Measurements from ENCODE around the gene TMC4. TPM values are rescaled to one million over a fixed set of nuclear protein-coding genes. Genes with fewer than 3 reads are reported as not detected.

TMC4 gene
- total RNA-seq, 2 donors from 2014 or later = 57.3 to 126 TPM

- Histone ChIP-seq H3K27ac (peak within 1 kb of the TSS; percentile 88 to 94 (median 92)), H3K9me3 (no peaks in the 10 kb centered on the region), H3K4me1 (peaks cover 55% of the 10 kb centered on the region), H3K36me3 (replicated peaks in 1 of 2; ENCODE audit: insufficient read depth in 1 of 2, low read depth in 2 of 2) (peaks cover 0 to 2% of the 10 kb centered on the region in 2 donors), H3K4me3 (peak within 1 kb of the TSS; percentile 95 to 99), H3K27me3 (no peaks in the 10 kb centered on the region)
- ATAC-seq = no peak
- DNase-seq = peak in 2 of 4 donors; percentile 35 to 42
- intact Hi-C loops (cut with DNase I) = no loop called here
- 0% methylated on average over 1 to 57 of the region's 103 CpGs for WGBS, 2 donors
- peak; percentile 38 to 78 (median 62) for TF ChIP-seq POLR2A (IDR thresholded peaks at IDR 0.05)
- TF ChIP-seq, protein P1, sequence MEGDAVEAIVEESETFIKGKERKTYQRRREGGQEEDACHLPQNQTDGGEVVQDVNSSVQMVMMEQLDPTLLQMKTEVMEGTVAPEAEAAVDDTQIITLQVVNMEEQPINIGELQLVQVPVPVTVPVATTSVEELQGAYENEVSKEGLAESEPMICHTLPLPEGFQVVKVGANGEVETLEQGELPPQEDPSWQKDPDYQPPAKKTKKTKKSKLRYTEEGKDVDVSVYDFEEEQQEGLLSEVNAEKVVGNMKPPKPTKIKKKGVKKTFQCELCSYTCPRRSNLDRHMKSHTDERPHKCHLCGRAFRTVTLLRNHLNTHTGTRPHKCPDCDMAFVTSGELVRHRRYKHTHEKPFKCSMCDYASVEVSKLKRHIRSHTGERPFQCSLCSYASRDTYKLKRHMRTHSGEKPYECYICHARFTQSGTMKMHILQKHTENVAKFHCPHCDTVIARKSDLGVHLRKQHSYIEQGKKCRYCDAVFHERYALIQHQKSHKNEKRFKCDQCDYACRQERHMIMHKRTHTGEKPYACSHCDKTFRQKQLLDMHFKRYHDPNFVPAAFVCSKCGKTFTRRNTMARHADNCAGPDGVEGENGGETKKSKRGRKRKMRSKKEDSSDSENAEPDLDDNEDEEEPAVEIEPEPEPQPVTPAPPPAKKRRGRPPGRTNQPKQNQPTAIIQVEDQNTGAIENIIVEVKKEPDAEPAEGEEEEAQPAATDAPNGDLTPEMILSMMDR (IDR thresholded peaks at IDR 0.05) = peak in 1 of 7 experiments; percentile 12
Observed at GRCh38 chr19:54137699-54138488, 35.1 kb downstream of the TMC4 start, which contains the start of gene CNOT3. CNOT3 (plus strand) TSS chr19:54137762; CDS start chr19:54142979, 5,217 bp downstream.

- peaks cover 55% of the 10 kb centered on the region for H3K4me1 ChIP-seq
- peak overlapping the region; percentile 95 to 99 for H3K4me3 ChIP-seq
- 0% methylated on average over 25 to 45 of the region's 46 CpGs for WGBS, 2 donors
- intact Hi-C loops (cut with DNase I) = no loop called here
- H3K27me3 ChIP-seq = no peaks in the 10 kb centered on the region
- DNase-seq (peak; percentile 99 to 100 (median 99)), ATAC-seq (peak; percentile 87)
- no peaks in the 10 kb centered on the region for H3K9me3 ChIP-seq
- TF ChIP-seq, protein P1 (IDR thresholded peaks at IDR 0.05) = no peak
- TF ChIP-seq POLR2A (IDR thresholded peaks at IDR 0.05) = peak; percentile 81 to 95 (median 95)
- peak overlapping the region; percentile 57 to 94 (median 90) for H3K27ac ChIP-seq
- H3K36me3 ChIP-seq (replicated peaks in 1 of 2; ENCODE audit: insufficient read depth in 1 of 2, low read depth in 2 of 2) = no peaks in the 10 kb centered on the region
Observed at GRCh38 chr19:54136864-54137698, 35.9 kb downstream of the TMC4 start.

- Histone ChIP-seq H3K4me3 (peak overlapping the region; percentile 8 to 37), H3K27ac (peak overlapping the region; percentile 9 to 80 (median 60)), H3K36me3 (replicated peaks in 1 of 2; ENCODE audit: insufficient read depth in 1 of 2, low read depth in 2 of 2) (peaks cover 0 to 2% of the 10 kb centered on the region in 2 donors), H3K4me1 (peaks cover 50% of the 10 kb centered on the region), H3K27me3 (no peaks in the 10 kb centered on the region), H3K9me3 (no peaks in the 10 kb centered on the region)
- DNase-seq (no peak), ATAC-seq (no peak)
- TF ChIP-seq, protein P1 (IDR thresholded peaks at IDR 0.05) = no peak
- no peak for TF ChIP-seq POLR2A (IDR thresholded peaks at IDR 0.05)
- intact Hi-C loops (cut with DNase I) = no loop called here
- 2 to 3% methylated on average over 27 to 30 of the region's 30 CpGs for WGBS, 2 donors
Observed at GRCh38 chr19:54136086-54136863, 36.7 kb downstream of the TMC4 start.

GRCh38 chr19:54133957-54134590 lies 38.9 kb downstream of the TMC4 start:
- Histone ChIP-seq H3K4me1 (peaks cover 28% of the 10 kb centered on the region), H3K36me3 (replicated peaks in 1 of 2; ENCODE audit: insufficient read depth in 1 of 2, low read depth in 2 of 2) (peaks cover 5 to 9% of the 10 kb centered on the region in 2 donors), H3K27me3 (no peaks in the 10 kb centered on the region), H3K4me3 (no peak overlapping the region), H3K9me3 (no peaks in the 10 kb centered on the region), H3K27ac (no peak overlapping the region)
- intact Hi-C loops (cut with DNase I) = no loop called here
- TF ChIP-seq, protein P1 (IDR thresholded peaks at IDR 0.05) = no peak
- no peak for TF ChIP-seq POLR2A (IDR thresholded peaks at IDR 0.05)
- 72 to 81% methylated on average over 2 of the region's 2 CpGs for WGBS, 2 donors
- DNase-seq = no peak
- no peak for ATAC-seq

All from body of pancreas (tissue), 4 donors.